ENCODE measurements around the gene CDC42BPB.

CDC42BPB gene

GRCh38 chr14:103057372-103058163 lies at the start of gene CDC42BPB:
CDC42BPB (minus strand) TSS chr14:103057549; CDS start chr14:103057173, 376 bp downstream.
- H3K27me3 ChIP-seq (ENCODE audit: insufficient read depth, low read length, poor library complexity), result peaks cover 5% of the 10 kb centered on the region
- no peak within 1 kb of the TSS for H3K27ac ChIP-seq (ENCODE audit: low read length)
- no peaks in the 10 kb centered on the region for H3K4me1 ChIP-seq (ENCODE audit: insufficient read depth, low read length)
- no peaks in the 10 kb centered on the region for H3K9me3 ChIP-seq (ENCODE audit: insufficient read depth, low read length, severe bottlenecking)
- no peaks in the 10 kb centered on the region for H3K79me2 ChIP-seq (ENCODE audit: insufficient read depth, low read length)
- no peak within 1 kb of the TSS for H3K4me2 ChIP-seq (ENCODE audit: insufficient read depth, low read length)
- no peak within 1 kb of the TSS for H3K4me3 ChIP-seq (ENCODE audit: low read depth in 1 of 2, low read length in 2 of 2)
- H3K36me3 ChIP-seq (ENCODE audit: insufficient read depth, low read length), result no peaks in the 10 kb centered on the region
- H4K20me1 ChIP-seq (ENCODE audit: insufficient read depth, low read length), result no peaks in the 10 kb centered on the region
- no peak for DNase-seq
- no peak within 1 kb of the TSS for H3K9ac ChIP-seq (ENCODE audit: low read depth, low read length)
- no peak for ATAC-seq (ENCODE audit: insufficient read depth, low read depth)
- TF ChIP-seq, protein P1, sequence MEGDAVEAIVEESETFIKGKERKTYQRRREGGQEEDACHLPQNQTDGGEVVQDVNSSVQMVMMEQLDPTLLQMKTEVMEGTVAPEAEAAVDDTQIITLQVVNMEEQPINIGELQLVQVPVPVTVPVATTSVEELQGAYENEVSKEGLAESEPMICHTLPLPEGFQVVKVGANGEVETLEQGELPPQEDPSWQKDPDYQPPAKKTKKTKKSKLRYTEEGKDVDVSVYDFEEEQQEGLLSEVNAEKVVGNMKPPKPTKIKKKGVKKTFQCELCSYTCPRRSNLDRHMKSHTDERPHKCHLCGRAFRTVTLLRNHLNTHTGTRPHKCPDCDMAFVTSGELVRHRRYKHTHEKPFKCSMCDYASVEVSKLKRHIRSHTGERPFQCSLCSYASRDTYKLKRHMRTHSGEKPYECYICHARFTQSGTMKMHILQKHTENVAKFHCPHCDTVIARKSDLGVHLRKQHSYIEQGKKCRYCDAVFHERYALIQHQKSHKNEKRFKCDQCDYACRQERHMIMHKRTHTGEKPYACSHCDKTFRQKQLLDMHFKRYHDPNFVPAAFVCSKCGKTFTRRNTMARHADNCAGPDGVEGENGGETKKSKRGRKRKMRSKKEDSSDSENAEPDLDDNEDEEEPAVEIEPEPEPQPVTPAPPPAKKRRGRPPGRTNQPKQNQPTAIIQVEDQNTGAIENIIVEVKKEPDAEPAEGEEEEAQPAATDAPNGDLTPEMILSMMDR (IDR thresholded peaks at IDR 0.05; ENCODE audit: borderline replicate concordance, extremely low read depth, low read length, poor library complexity, severe bottlenecking), result no peak
- TF ChIP-seq EZH2 (IDR thresholded peaks at IDR 0.05; ENCODE audit: borderline replicate concordance, low read depth, low read length, severe bottlenecking), result no peak
- H2AFZ ChIP-seq (ENCODE audit: low read depth, low read length), result no peak within 1 kb of the TSS

DNA sequence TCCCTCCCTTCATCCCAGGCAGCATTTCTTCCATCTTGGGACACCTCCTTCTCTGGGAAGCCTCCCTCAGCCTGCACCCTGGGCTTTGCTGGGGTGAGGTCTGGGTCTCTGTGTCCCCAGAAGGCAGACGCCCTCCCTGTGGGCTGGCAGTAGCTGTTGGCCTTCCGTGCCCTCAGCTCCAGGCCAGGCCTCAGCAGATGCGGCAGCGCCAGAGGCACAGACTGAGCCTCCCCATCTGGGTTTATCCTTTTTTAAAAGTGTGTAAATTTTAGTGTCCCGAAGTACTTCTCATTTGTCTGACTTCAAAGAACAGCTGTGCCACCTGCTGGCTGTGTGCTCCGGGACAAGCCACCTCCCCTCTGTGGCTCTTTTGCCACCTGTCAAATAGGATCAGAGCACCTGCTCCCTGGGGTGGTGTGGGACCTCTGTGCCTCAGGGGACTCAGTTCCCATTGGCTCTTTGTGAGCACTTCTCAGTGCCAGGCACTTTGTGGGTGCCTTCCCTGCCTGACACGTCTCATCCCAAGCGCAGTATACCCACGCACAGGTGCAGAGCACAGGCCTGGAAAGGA lies 48.3 kb upstream of the CDC42BPB start:
- no peak overlapping the region for H3K4me2 ChIP-seq (ENCODE audit: insufficient read depth, low read length)
- peak; percentile 25; the same call in 1 of the 3 replicates for ATAC-seq (ENCODE audit: insufficient read depth, low read depth)
- no peak overlapping the region for H3K9ac ChIP-seq (ENCODE audit: low read depth, low read length)
- H3K9me3 ChIP-seq (ENCODE audit: insufficient read depth, low read length, severe bottlenecking), result no peaks in the 10 kb centered on the region
- H2AFZ ChIP-seq (ENCODE audit: low read depth, low read length), result no peak overlapping the region
- no peak overlapping the region for H3K27ac ChIP-seq (ENCODE audit: low read length)
- no peaks in the 10 kb centered on the region for H3K79me2 ChIP-seq (ENCODE audit: insufficient read depth, low read length)
- DNase-seq, result peak; percentile 33
- TF ChIP-seq, protein P1 (IDR thresholded peaks at IDR 0.05; ENCODE audit: borderline replicate concordance, extremely low read depth, low read length, poor library complexity, severe bottlenecking), result peak; percentile 42
- TF ChIP-seq EZH2 (IDR thresholded peaks at IDR 0.05; ENCODE audit: borderline replicate concordance, low read depth, low read length, severe bottlenecking), result no peak
- no peaks in the 10 kb centered on the region for H3K36me3 ChIP-seq (ENCODE audit: insufficient read depth, low read length)
- H3K27me3 ChIP-seq (ENCODE audit: insufficient read depth, low read length, poor library complexity), result no peaks in the 10 kb centered on the region
- H3K4me1 ChIP-seq (ENCODE audit: insufficient read depth, low read length), result peaks cover 5% of the 10 kb centered on the region
- H3K4me3 ChIP-seq (ENCODE audit: low read depth in 1 of 2, low read length in 2 of 2), result no peak overlapping the region
- H4K20me1 ChIP-seq (ENCODE audit: insufficient read depth, low read length), result 0 out of 2 replicates have a peak, but pooled peaks cover 3% of the 10 kb centered on the region

DNA sequence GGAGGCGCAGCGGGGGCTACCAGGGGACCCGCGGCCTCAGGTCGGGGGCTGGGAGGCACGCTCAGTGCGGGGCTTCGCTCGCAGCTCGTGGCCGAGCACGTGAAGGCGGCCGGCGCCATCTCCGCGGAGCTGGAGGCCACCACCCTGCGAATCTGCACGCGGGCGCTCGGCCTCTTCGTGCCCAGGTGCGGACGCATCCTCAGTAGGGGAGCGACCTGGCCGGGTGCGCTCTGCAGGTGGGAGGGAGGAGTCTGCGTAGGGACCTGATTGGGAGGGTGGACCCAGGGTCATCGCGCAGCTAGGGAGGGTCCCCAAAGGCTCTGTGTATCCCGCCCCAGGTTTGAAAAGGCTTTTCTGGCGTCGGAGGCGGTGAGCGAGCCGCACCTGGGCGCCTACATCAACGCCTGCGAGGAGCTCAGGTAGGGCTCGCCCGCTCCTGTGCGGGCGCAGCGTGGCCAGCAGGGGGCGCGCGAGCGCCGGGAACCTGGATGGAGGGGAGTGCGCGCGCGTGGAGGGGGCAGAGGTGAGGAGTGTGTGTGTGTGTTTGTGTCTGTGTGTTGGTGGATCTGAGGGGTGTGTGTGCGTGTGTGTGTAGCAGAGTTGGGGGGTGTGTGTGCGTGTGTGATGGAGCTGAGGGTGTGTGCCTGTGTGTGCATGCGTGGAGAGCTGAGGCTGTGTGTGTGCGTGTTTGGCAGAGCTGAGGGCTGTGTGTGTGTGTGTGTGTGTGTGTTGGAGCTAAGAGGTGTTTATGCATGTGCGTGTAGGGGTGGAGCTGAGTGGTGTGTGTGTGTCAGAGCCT lies 47.5 kb upstream of the CDC42BPB start:
- Histone ChIP-seq H3K4me3 (ENCODE audit: low read depth in 1 of 2, low read length in 2 of 2) (no peak overlapping the region), H2AFZ (ENCODE audit: low read depth, low read length) (no peak overlapping the region), H3K27me3 (ENCODE audit: insufficient read depth, low read length, poor library complexity) (no peaks in the 10 kb centered on the region), H3K36me3 (ENCODE audit: insufficient read depth, low read length) (no peaks in the 10 kb centered on the region), H4K20me1 (ENCODE audit: insufficient read depth, low read length) (0 out of 2 replicates have a peak, but pooled peaks cover 3% of the 10 kb centered on the region), H3K27ac (ENCODE audit: low read length) (no peak overlapping the region), H3K79me2 (ENCODE audit: insufficient read depth, low read length) (no peaks in the 10 kb centered on the region), H3K4me2 (ENCODE audit: insufficient read depth, low read length) (peak overlapping the region; percentile 19; the same call in 1 of the 2 replicates), H3K9ac (ENCODE audit: low read depth, low read length) (no peak overlapping the region), H3K9me3 (ENCODE audit: insufficient read depth, low read length, severe bottlenecking) (no peaks in the 10 kb centered on the region), H3K4me1 (ENCODE audit: insufficient read depth, low read length) (peaks cover 5% of the 10 kb centered on the region)
- no peak for TF ChIP-seq EZH2 (IDR thresholded peaks at IDR 0.05; ENCODE audit: borderline replicate concordance, low read depth, low read length, severe bottlenecking)
- TF ChIP-seq, protein P1 (IDR thresholded peaks at IDR 0.05; ENCODE audit: borderline replicate concordance, extremely low read depth, low read length, poor library complexity, severe bottlenecking), result peak; percentile 97
- ATAC-seq (ENCODE audit: insufficient read depth, low read depth), result peak; percentile 91
- peak; percentile 66 for DNase-seq

Data from DND-41 (cell line).